HG02884 (cell line): ENCODE data around the gene COPS8.

Source experiments
- ATAC-seq: cut with Tn5 transposase; IDR thresholded peaks from one replicate; pipeline ENCODE4 v1.9.1; 2021; ENCODE audit warnings: mild to moderate bottlenecking, moderate library complexity; ENCODE audit not compliant: unreplicated experiment

The COPS8 gene

GRCh38 chr2:237097911-237098702 lies 12.4 kb downstream of the COPS8 start:
- ATAC-seq = no peak

DNA sequence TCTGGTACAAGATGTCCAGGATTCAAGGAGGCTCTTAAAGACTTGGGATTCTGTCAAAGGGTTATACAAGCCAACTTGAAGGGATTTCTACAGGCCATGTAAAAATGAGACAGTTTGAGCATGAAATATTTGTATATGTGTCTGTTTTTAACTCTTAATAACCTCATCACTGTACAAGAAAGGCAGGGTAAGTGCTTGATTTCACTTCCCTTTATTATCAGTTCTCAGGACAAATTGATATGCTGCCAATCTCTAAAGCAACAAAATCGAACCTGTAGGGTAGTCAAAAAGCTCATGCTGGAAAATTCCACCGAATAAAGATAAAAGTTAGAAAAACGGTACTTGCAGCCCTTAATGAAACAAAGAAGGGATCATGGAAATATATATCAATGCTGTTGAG lies 14.1 kb downstream of the COPS8 start:
- no peak for ATAC-seq

DNA sequence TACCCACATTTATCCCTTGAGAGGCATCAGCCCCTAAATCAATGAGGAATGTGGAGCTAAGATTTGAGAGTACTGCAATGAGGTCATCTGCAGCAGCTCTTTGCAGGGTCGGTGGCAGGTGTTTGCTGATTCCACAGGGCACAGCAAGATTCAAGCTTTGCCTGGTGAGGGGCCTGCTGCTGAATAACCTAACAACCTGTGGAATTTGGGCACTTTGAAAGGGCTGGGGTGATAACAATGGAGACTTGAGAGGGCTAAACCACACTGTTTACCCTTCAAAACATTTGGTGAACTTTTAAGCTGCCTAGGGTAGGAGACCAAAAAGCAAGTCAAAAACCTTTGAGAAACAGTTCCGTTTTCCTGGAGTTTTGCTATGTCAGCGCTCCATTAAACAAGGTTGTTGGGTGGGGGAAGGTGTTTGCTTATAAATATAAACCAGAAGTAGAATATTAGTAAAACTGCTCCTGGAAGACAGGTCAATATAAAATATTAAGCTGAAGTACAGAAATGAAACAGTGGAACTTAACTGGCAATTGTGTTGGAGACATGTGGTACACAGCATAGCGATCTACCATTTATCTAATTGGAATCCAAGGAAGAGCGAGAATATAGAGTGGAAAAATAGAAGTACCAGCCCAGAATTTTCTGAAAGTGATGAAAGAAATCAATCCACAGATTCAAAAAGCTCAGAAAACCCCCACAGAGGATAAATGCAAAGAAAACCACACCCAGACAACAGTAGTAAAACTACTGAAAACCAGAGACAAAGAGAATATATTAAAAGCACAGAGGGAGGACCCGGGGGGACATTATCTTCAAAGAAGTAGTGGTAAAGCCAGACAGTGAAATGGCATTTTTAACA lies 15.7 kb downstream of the COPS8 start:
- no peak for ATAC-seq

DNA sequence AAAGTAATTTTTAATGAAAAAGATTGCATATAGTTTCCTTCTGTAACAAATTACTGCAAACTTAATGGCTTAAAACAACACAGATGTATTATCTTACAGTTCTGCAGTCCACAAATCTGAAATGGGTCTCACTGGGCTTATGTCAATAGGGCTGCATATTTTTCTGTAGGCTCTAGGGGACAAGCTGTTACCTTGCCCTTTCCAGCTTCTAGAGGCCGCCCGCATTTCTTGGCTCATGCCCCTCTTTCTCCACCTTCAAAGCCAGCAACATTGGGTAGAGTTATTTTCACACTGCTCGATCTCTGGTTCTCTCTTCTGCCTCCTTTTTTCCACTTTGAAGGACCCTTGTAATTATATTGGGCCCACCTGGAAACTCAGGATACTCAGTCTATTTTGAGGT lies 16.7 kb downstream of the COPS8 start:
- ATAC-seq = no peak

DNA sequence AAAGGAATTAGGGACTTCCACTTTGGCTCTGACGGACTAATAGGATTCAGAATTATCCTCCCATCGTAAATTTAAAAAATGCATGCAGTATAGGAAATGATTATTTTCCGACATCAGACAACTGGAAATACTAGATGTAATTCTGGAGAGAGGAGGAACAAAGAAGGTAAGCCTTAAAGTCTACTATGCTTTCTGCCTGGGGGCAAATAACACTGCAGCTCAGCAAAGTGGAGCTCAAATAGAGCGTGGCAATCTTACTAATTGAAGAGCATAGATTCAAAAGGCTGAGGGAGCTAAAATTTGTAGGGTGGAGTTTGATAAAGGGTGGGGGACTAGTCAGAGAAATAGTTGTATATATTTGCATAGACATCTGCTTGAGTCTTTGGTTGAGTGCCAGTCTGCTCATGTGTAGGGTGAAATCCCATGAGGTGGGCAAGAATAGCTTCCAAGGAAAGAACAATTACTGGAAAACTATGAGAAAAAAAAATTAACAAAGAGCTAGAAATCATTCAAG lies 23.8 kb downstream of the COPS8 start:
- no peak for ATAC-seq

DNA sequence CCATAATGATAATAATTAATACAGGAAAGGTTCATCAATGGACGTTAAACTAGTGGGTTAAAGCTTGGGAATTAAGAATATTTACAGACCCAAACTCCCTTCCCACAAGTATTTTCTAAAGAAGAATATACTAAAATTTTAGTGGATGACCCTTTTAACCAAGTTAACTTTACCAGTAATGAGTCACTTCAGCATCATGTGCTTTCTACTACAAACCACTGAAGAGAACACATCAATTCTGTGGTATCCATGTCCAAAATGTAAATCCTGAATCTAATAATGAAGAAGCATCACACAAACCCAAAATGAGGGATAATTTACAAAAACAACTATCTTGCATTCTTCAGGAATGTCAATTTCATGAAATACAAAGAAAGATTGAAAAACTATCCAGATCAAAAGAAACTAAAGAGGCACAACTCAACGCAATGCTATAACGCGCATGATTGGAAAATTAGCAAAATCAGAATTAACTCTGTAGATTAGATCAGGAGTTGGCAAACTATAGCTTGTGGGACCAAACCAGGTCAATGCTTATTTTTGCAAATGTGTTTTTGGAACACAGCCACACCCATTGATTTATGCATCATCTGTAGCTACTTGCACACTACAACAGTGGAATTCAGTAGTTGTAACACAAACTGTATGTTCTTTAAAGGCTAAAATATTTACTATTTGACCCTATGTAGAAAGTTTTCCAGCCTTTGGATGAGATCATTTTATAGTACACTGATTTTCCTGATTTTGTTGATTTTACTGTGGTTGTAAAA lies 27.5 kb downstream of the COPS8 start:
- no peak for ATAC-seq

GRCh38 chr2:237115870-237116269 lies 30.2 kb downstream of the COPS8 start:
- no peak for ATAC-seq

DNA sequence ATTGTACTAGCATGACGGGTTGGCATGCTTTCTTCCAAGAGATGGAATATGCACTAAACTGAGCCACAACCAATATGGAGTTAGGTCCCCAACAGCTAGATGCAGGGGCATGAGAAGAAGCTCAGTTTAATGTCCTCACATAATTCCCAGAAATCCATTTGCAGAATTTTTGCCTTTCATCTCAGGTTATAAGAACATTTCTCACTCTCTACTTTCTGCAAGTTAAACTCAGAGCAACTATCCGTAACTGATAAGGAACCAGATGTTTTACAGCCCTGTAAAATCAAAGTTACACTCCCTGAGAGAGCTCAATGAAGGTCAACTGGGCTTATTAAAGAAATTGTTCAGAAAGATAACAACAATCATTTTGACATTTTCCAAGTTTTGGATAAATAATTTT lies 30.7 kb downstream of the COPS8 start:
- ATAC-seq = no peak

- ATAC-seq = no peak
These were observed 32.3 kb downstream of the COPS8 start for GRCh38 chr2:237118025-237118424.

DNA sequence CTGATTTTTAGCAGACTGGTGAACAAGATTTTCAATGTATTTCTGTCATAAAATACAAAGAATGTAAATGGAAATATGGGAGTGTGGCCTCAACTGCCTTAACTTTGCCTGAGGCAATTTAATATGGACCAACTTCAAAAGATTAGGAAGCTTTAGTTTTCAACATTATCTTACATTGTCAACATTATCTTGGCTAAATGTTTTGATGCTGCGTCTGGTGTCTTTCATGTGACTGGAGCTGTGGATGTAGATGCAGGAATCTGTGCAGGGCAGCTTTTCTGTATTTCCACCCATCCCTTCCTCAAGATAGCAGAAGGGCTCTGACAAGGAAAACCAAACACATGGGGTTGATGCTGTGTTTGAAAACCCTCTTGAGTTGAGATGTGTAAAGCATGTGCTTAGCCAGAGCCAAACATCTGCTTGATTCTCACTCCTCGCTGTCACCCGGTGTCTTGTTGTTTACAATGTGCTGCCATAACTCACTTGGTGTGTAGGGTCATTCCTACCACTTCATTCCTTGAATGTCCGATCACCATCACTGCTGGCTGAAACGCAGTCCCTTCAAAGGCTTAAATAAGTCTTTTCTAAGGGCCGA lies 33.0 kb downstream of the COPS8 start:
- no peak for ATAC-seq

GRCh38 chr2:237120916-237121315 lies 35.2 kb downstream of the COPS8 start:
- ATAC-seq = no peak

DNA sequence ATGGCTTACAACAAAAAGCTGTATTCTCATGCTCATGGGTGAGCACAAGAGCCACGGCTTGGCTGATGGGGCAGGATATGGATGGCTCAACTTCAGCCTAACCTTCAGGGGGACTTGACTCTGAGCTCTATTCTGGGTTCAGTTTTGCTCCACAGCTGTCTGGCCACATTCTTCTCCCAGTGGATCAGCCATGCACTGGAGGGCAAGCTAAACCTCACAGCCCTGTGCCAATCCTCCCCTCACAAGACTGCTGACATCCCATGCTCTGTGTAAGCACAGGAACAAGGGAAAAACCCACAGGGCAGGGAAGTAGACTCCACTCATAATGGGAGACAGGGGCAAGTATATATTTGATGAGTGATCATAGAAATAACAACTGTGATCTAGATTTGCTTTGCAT lies 35.6 kb downstream of the COPS8 start:
- no peak for ATAC-seq

- ATAC-seq = no peak
These were observed 36.6 kb downstream of the COPS8 start for GRCh38 chr2:237122214-237122666.

GRCh38 chr2:237124820-237125219 lies 39.1 kb downstream of the COPS8 start:
- no peak for ATAC-seq

DNA sequence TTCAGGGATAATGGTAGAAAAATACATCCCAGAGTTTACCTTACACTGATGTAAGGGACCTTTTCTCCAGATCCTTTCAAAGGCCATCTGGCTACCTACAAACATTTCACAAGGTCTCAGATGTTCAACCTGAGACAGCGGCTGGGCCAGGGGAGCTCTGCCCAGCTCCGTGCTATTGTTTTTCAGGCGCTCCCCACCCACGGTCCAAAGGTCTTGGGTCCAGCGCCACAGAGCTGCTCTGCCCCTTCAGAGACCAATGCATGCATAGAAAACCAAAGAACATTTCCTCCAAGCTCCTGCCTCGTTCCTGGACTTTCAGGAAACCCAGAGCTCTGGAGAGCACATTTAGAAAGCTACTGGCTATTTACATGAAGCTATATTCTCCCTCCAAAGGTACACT lies 40.3 kb downstream of the COPS8 start:
- no peak for ATAC-seq

- ATAC-seq = no peak
These were observed 41.0 kb downstream of the COPS8 start for GRCh38 chr2:237126519-237127174.

- no peak for ATAC-seq
These were observed 42.5 kb downstream of the COPS8 start for GRCh38 chr2:237128026-237128703.

- ATAC-seq = no peak
These were observed 43.3 kb downstream of the COPS8 start for GRCh38 chr2:237128845-237129592.
